Spinal cord (tissue), 10 donors: Measurements from ENCODE around the gene CDNF. TPM values are rescaled to one million over a fixed set of nuclear protein-coding genes. Genes with fewer than 3 reads are reported as not detected.

Experiments
- DNase-seq, 6 donors: peaks; one replicate each; pipeline versions ENCODE4 v3.0.0 to v3.0.0-alpha.2; 2013 to 2015; ENCODE audit warnings: low spot score in 6 of 6, low read depth in 4 of 6
- H3K27ac ChIP-seq: one replicate; pipeline ENCODE4 v1.5.1; 2013; ENCODE audit warnings: low read depth, low read length, control low read depth
- H3K27me3 ChIP-seq: one replicate; pipeline ENCODE4 v1.6.1; 2013; ENCODE audit warnings: low read length; ENCODE audit not compliant: control insufficient read depth, insufficient read depth
- H3K36me3 ChIP-seq: one replicate; pipeline ENCODE4 v1.6.1; 2013; ENCODE audit warnings: low read length; ENCODE audit not compliant: control insufficient read depth, insufficient read depth
- H3K4me1 ChIP-seq: one replicate; pipeline ENCODE4 v1.6.1; 2013; ENCODE audit warnings: low read length; ENCODE audit not compliant: control insufficient read depth, insufficient read depth
- H3K4me3 ChIP-seq: one replicate; pipeline ENCODE4 v1.5.1; 2013; ENCODE audit warnings: low read depth, low read length, control low read depth
- H3K9me3 ChIP-seq: one replicate; pipeline ENCODE4 v1.6.1; 2013; ENCODE audit warnings: low read length; ENCODE audit not compliant: control insufficient read depth, insufficient read depth
- WGBS: methylation state at CpG from one replicate; pipeline ENCODE4 v1.1.5; 2013; ENCODE audit warnings: missing lambda C conversion rate; ENCODE audit not compliant: insufficient coverage; 5-methylcytosine and 5-hydroxymethylcytosine counted together
- polyA plus RNA-seq, 2 donors: library from polyadenylated mRNA; unstranded; fragments of 120-200 nt; gene quantifications; one replicate each; pipeline ENCODE4 v1.2.1, GENCODE V29; 2013; ENCODE audit not compliant: insufficient read length in 2 of 2
- total RNA-seq, 2 donors: library from RNA; depleted of rRNA in 1 of 2; stranded (reverse); fragments of 120-200 nt in 1 of 2; fragments of >200 nt in 1 of 2; gene quantifications; one replicate each; pipeline versions ENCODE4 v1.2.3 to v1.2.4, GENCODE V29; 2013 to 2014
- donor health status: healthy.

CDNF gene
- total and polyA plus RNA-seq, 4 donors, result 0.50 to 2.9 (median 1.7) TPM

- DNase-seq, result peak in 1 of 6 donors; percentile 9
- no peaks in the 10 kb centered on the region for H3K9me3 ChIP-seq
- H3K36me3 ChIP-seq, result peaks cover 28% of the 10 kb centered on the region
- H3K27ac ChIP-seq, result no peak overlapping the region
- H3K4me3 ChIP-seq, result no peak overlapping the region
- WGBS, result 82% methylated on average over 15 of the region's 15 CpGs
- no peaks in the 10 kb centered on the region for H3K27me3 ChIP-seq
- peaks cover 5% of the 10 kb centered on the region for H3K4me1 ChIP-seq
Measured at GRCh38 chr10:14843327-14843988, 5.6 kb upstream of the CDNF start.

- no peak for DNase-seq
- Histone ChIP-seq H3K4me3 (no peak overlapping the region), H3K9me3 (no peaks in the 10 kb centered on the region), H3K36me3 (peaks cover 24% of the 10 kb centered on the region), H3K27ac (no peak overlapping the region), H3K4me1 (peaks cover 16% of the 10 kb centered on the region), H3K27me3 (no peaks in the 10 kb centered on the region)
- WGBS, result no CpG with 5 or more reads among the region's 2 CpGs
Measured at GRCh38 chr10:14840178-14840577, 2.3 kb upstream of the CDNF start.

GRCh38 chr10:14839305-14839695 lies 1.5 kb upstream of the CDNF start:
- Histone ChIP-seq H3K36me3 (peaks cover 23% of the 10 kb centered on the region), H3K4me3 (peak overlapping the region; percentile 95), H3K9me3 (no peaks in the 10 kb centered on the region), H3K4me1 (peaks cover 16% of the 10 kb centered on the region), H3K27me3 (no peaks in the 10 kb centered on the region), H3K27ac (peak overlapping the region; percentile 95)
- no peak for DNase-seq
- 25% methylated on average over 10 of the region's 14 CpGs for WGBS

- Histone ChIP-seq H3K4me1 (peaks cover 16% of the 10 kb centered on the region), H3K27ac (peak overlapping the region; percentile 95), H3K27me3 (no peaks in the 10 kb centered on the region), H3K9me3 (no peaks in the 10 kb centered on the region), H3K36me3 (peaks cover 22% of the 10 kb centered on the region), H3K4me3 (peak overlapping the region; percentile 95)
- peak in 3 of 6 donors; percentile 7 to 64 (median 49) for DNase-seq
- WGBS, result under 1% methylated on average over 58 of the region's 60 CpGs
Measured at GRCh38 chr10:14838582-14839304, 906 bp upstream of the CDNF start.

GRCh38 chr10:14837003-14837756 lies 657 bp downstream of the CDNF start:
- Histone ChIP-seq H3K4me3 (peak overlapping the region; percentile 95), H3K27me3 (no peaks in the 10 kb centered on the region), H3K4me1 (peaks cover 16% of the 10 kb centered on the region), H3K36me3 (peaks cover 8% of the 10 kb centered on the region), H3K27ac (peak overlapping the region; percentile 98), H3K9me3 (no peaks in the 10 kb centered on the region)
- peak in 2 of 6 donors; percentile 33 to 83 for DNase-seq
- WGBS, result 7% methylated on average over 14 of the region's 14 CpGs

- Histone ChIP-seq H3K4me1 (peaks cover 16% of the 10 kb centered on the region), H3K27me3 (no peaks in the 10 kb centered on the region), H3K36me3 (no peaks in the 10 kb centered on the region), H3K27ac (peak overlapping the region; percentile 98), H3K4me3 (no peak overlapping the region), H3K9me3 (no peaks in the 10 kb centered on the region)
- no CpG with 5 or more reads among the region's 2 CpGs for WGBS
- peak in 1 of 6 donors; percentile 5 for DNase-seq
Measured at GRCh38 chr10:14836208-14836607, 1.6 kb downstream of the CDNF start.

- H3K9me3 ChIP-seq, result no peaks in the 10 kb centered on the region
- WGBS, result 96% methylated on average over 2 of the region's 3 CpGs
- H3K27me3 ChIP-seq, result no peaks in the 10 kb centered on the region
- H3K27ac ChIP-seq, result no peak overlapping the region
- peaks cover 11% of the 10 kb centered on the region for H3K4me1 ChIP-seq
- H3K4me3 ChIP-seq, result no peak overlapping the region
- H3K36me3 ChIP-seq, result no peaks in the 10 kb centered on the region
- no peak for DNase-seq
Measured at GRCh38 chr10:14833106-14833505, 4.7 kb downstream of the CDNF start.

- no CpG with 5 or more reads among the region's 1 CpG for WGBS
Measured at GRCh38 chr10:14826076-14826829, 11.6 kb downstream of the CDNF start.

GRCh38 chr10:14823966-14824365 lies 13.9 kb downstream of the CDNF start:
- no peaks in the 10 kb centered on the region for H3K36me3 ChIP-seq
- no peak overlapping the region for H3K27ac ChIP-seq
- H3K9me3 ChIP-seq, result no peaks in the 10 kb centered on the region
- H3K4me3 ChIP-seq, result no peak overlapping the region
- 100% methylated on average over 2 of the region's 3 CpGs for WGBS
- no peak for DNase-seq
- no peaks in the 10 kb centered on the region for H3K4me1 ChIP-seq
- H3K27me3 ChIP-seq, result no peaks in the 10 kb centered on the region

More at GRCh38 chr10:14826076-14826829, 11.6 kb downstream of the CDNF start:
- H3K27me3 ChIP-seq, result no peaks in the 10 kb centered on the region
- H3K4me1 ChIP-seq, result no peaks in the 10 kb centered on the region
- H3K36me3 ChIP-seq, result no peaks in the 10 kb centered on the region
- H3K9me3 ChIP-seq, result no peaks in the 10 kb centered on the region
- DNase-seq, result no peak
- H3K27ac ChIP-seq, result no peak overlapping the region
- no peak overlapping the region for H3K4me3 ChIP-seq
